GM19239 (cell line): ENCODE measurements around the gene BCL7A.
"Not testable (repeated sequence)": the region's sequence is repeated elsewhere in the genome, so short reads cannot be mapped to it uniquely, and the experiment has no call there.

Experiments used
- DNase-seq: peaks from one replicate; pipeline ENCODE4 v3.0.0; 2011; ENCODE audit warnings: low spot score; ENCODE audit not compliant: insufficient read length
- FAIRE-seq: peaks from 2 replicates; lab custom pipeline; 2011; peaks lifted over from hg19 to GRCh38; lab: Jason Lieb, UNC

The BCL7A gene

GRCh38 chr12:122088179-122088810, 66.6 kb downstream of the BCL7A start:
- FAIRE-seq = no peak
- DNase-seq = no peak

- DNase-seq (no peak), FAIRE-seq (no peak)
Observed at GRCh38 chr12:122089077-122089476, 67.4 kb downstream of the BCL7A start.

GRCh38 chr12:122090759-122091515, 69.3 kb downstream of the BCL7A start:
- DNase-seq (no peak), FAIRE-seq (no peak)

GRCh38 chr12:122093098-122093883, 71.6 kb downstream of the BCL7A start:
- DNase-seq (no peak), FAIRE-seq (no peak)

GRCh38 chr12:122094137-122094734, 72.6 kb downstream of the BCL7A start:
- FAIRE-seq (no peak), DNase-seq (no peak)

GRCh38 chr12:122094735-122095631, 73.3 kb downstream of the BCL7A start:
- DNase-seq (no peak), FAIRE-seq (no peak)

GRCh38 chr12:122096014-122096413, 74.3 kb downstream of the BCL7A start:
- no peak for FAIRE-seq
- DNase-seq = no peak

GRCh38 chr12:122096591-122097149, 75.0 kb downstream of the BCL7A start:
- DNase-seq = no peak

GRCh38 chr12:122097584-122097926, 75.9 kb downstream of the BCL7A start:
- FAIRE-seq = no peak

More at GRCh38 chr12:122096591-122097149, 75.0 kb downstream of the BCL7A start:
- no peak for FAIRE-seq

GRCh38 chr12:122097927-122098756, 76.5 kb downstream of the BCL7A start:
- DNase-seq (no peak), FAIRE-seq (no peak)

More at GRCh38 chr12:122097584-122097926, 75.9 kb downstream of the BCL7A start:
- DNase-seq = no peak

GRCh38 chr12:122099280-122099749, 77.6 kb downstream of the BCL7A start:
- DNase-seq (no peak), FAIRE-seq (no peak)

GRCh38 chr12:122099856-122100255, 78.2 kb downstream of the BCL7A start:
- FAIRE-seq = no peak
- DNase-seq = no peak

GRCh38 chr12:122100568-122100967, 78.9 kb downstream of the BCL7A start:
- DNase-seq = no peak
- FAIRE-seq = no peak

GRCh38 chr12:122102331-122102730, 80.6 kb downstream of the BCL7A start:
- DNase-seq = no peak
- FAIRE-seq = no peak

- DNase-seq (no peak), FAIRE-seq (no peak)
Observed at GRCh38 chr12:122104844-122105243, 83.2 kb downstream of the BCL7A start.

- DNase-seq, FAIRE-seq: not testable (repeated sequence)
Observed at GRCh38 chr12:122105496-122105895, 83.8 kb downstream of the BCL7A start.

GRCh38 chr12:122106843-122107242, 85.2 kb downstream of the BCL7A start:
- FAIRE-seq (no peak), DNase-seq (no peak)

- no peak for DNase-seq
- FAIRE-seq = no peak
Observed at GRCh38 chr12:122107261-122107660, 85.6 kb downstream of the BCL7A start.
